Bronchial epithelial cell (primary cell): Measurements from ENCODE around the gene DCUN1D5. TPM values are rescaled to one million over a fixed set of nuclear protein-coding genes. Genes with fewer than 3 reads are reported as not detected.

Experiments
- DNase-seq: peaks from one replicate; pipeline ENCODE4 v3.0.0-alpha.2; 2010; ENCODE audit warnings: low read depth
- FAIRE-seq: peaks from 2 replicates; lab custom pipeline; 2011; peaks lifted over from hg19 to GRCh38; lab: Jason Lieb, UNC
- H3K27me3 ChIP-seq: 2 replicates; pipeline ENCODE4 v1.5.1; 2011; ENCODE audit warnings: low read length; ENCODE audit not compliant: control insufficient read depth, insufficient read depth
- H3K36me3 ChIP-seq: 2 replicates; pipeline ENCODE4 v1.5.1; 2011; ENCODE audit warnings: low read length; ENCODE audit not compliant: control insufficient read depth, insufficient read depth
- H3K4me3 ChIP-seq: 2 replicates; pipeline ENCODE4 v1.5.1; 2011; ENCODE audit warnings: mild to moderate bottlenecking, low read depth, low read length, control low read depth
- total RNA-seq: library from RNA; depleted of rRNA; stranded (reverse); fragments of >200 nt; gene quantifications from 2 replicates; pipeline ENCODE4 v1.2.1, GENCODE V29; 2014
- TF ChIP-seq, protein P1 (sequence below): IDR thresholded peaks from 2 replicates; pipeline ENCODE4 v1.5.1; 2011; ENCODE audit warnings: mild to moderate bottlenecking, moderate library complexity, low read length, control low read depth, inconsistent platforms; ENCODE audit not compliant: insufficient read depth, severe bottlenecking

The DCUN1D5 gene
- total RNA-seq, 1 donor from 2014 or later: 137 TPM

DNA sequence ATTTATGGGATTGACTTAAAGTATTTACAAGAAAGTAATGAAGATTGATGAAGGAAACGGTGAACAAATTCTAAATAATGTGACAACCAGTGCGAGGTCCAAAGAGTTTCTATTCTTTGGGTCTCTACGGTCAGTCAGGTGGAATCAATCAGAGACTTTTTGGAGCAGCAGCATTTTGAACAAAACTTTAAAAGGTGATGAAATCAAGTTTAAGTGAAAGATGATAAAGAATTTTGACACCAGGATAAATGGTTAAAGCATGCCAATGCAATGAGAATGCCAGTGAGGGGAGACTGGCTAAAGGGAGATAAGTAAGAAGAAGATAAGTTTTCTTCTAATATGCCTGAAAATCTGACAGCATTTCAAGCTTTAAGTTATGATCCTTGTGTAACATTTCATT lies 67.9 kb downstream of the DCUN1D5 start:
- FAIRE-seq (no peak), DNase-seq (no peak)
- no peaks in the 10 kb centered on the region for H3K36me3 ChIP-seq

GRCh38 chr11:103016031-103016430 lies 75.9 kb downstream of the DCUN1D5 start:
- no peak overlapping the region for H3K4me3 ChIP-seq
- H3K27me3 ChIP-seq: no peaks in the 10 kb centered on the region
- FAIRE-seq (no peak), DNase-seq (no peak)
- TF ChIP-seq, protein P1, sequence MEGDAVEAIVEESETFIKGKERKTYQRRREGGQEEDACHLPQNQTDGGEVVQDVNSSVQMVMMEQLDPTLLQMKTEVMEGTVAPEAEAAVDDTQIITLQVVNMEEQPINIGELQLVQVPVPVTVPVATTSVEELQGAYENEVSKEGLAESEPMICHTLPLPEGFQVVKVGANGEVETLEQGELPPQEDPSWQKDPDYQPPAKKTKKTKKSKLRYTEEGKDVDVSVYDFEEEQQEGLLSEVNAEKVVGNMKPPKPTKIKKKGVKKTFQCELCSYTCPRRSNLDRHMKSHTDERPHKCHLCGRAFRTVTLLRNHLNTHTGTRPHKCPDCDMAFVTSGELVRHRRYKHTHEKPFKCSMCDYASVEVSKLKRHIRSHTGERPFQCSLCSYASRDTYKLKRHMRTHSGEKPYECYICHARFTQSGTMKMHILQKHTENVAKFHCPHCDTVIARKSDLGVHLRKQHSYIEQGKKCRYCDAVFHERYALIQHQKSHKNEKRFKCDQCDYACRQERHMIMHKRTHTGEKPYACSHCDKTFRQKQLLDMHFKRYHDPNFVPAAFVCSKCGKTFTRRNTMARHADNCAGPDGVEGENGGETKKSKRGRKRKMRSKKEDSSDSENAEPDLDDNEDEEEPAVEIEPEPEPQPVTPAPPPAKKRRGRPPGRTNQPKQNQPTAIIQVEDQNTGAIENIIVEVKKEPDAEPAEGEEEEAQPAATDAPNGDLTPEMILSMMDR: no peak
- H3K36me3 ChIP-seq: no peaks in the 10 kb centered on the region

More for the DNA sequence above, 67.9 kb downstream of the DCUN1D5 start:
- TF ChIP-seq, protein P1: no peak
- H3K4me3 ChIP-seq: no peak overlapping the region
- no peaks in the 10 kb centered on the region for H3K27me3 ChIP-seq

GRCh38 chr11:103013421-103013820 lies 78.5 kb downstream of the DCUN1D5 start:
- H3K4me3 ChIP-seq: no peak overlapping the region
- no peak for FAIRE-seq
- TF ChIP-seq, protein P1: no peak

More at GRCh38 chr11:103013421-103013820, 78.5 kb downstream of the DCUN1D5 start:
- DNase-seq: no peak
- Histone ChIP-seq H3K27me3 (no peaks in the 10 kb centered on the region), H3K36me3 (no peaks in the 10 kb centered on the region)

Other genes with a start within 250 kb of the DCUN1D5 start
- 0.13 and 0.26 TPM in 2 replicates for gene MMP3, start 248.6 kb downstream of the DCUN1D5 start, total RNA-seq
- gene MMP12, start 217.2 kb downstream of the DCUN1D5 start, total RNA-seq: not detected in 2 replicates
- under 0.01 TPM in 1 of 2 replicates, not detected in the other for gene MMP13, start 136.4 kb downstream of the DCUN1D5 start, total RNA-seq
- 11.6 and 19.3 TPM in 2 replicates for gene DYNC2H1, start 17.3 kb upstream of the DCUN1D5 start, total RNA-seq